K562 (cell line): ENCODE measurements around the gene KIF9. TPM values are rescaled to one million over a fixed set of nuclear protein-coding genes. Genes with fewer than 3 reads are reported as not detected.
"Not testable (repeated sequence)": the region's sequence is repeated elsewhere in the genome, so short reads cannot be mapped to it uniquely, and the experiment has no call there.

Experiments used
- ATAC-seq: fragments of 200-7000 bp; cut with Tn5 transposase; 3 replicates; pipeline ENCODE4 v1.9.1; 2020; ENCODE audit warnings: moderate library complexity
- BruUV-seq: library from RNA; stranded (reverse); fragments of 400-500 nt; replicated peaks from 2 replicates; lab custom pipeline; 2021; lab: Mats Ljungman, UMichigan
- CTCF ChIA-PET: fragments of 300-600 bp; formaldehyde crosslinking; extraction: SDS; loops from one replicate; lab custom pipeline; 2021; ENCODE audit warnings: low intra/inter-chr PET ratio; lab: Yijun Ruan, JAX
- POLR2A ChIA-PET: fragments of 300-600, 350-650 bp; sonication (Branson Sonifier 250); formaldehyde crosslinking; extraction: SDS; loops from one replicate; lab custom pipeline; 2021; ENCODE audit warnings: antibody characterized with exemption, inconsistent platforms; lab: Yijun Ruan, JAX
- DNase-seq, 4 experiments: peaks; one replicate each; pipeline versions ENCODE4 v3.0.0 to v3.0.0-alpha.2; 2011 to 2018; ENCODE audit warnings: low spot score in 3 of 4, mixed read lengths in 3 of 4; ENCODE audit errors: extremely low read depth in 1 of 4
- FAIRE-seq: peaks from 2 replicates; lab custom pipeline; 2011; peaks lifted over from hg19 to GRCh38; lab: Jason Lieb, UNC
- H2AFZ ChIP-seq: 2 replicates; pipeline ENCODE4 v1.6.0; 2011; ENCODE audit warnings: low read depth, low read length, control low read depth, inconsistent platforms
- H3K27ac ChIP-seq: fragments of 200-600 bp; 3 replicates; pipeline ENCODE4 v1.8.0; 2011; ENCODE audit warnings: low read depth, mild to moderate bottlenecking, control low read depth, inconsistent platforms, low read length, moderate library complexity, mixed read lengths; ENCODE audit errors: extremely low read depth
- H3K27me3 ChIP-seq, 2 experiments: fragments of 300-600 bp in 1 of 2; 2 replicates in 1 of 2; 3 replicates in 1 of 2; pipeline versions ENCODE4 v1.6.0 to v1.8.0; 2011; ENCODE audit warnings: inconsistent platforms in 2 of 2, low read length in 2 of 2, mild to moderate bottlenecking in 1 of 2, mixed read lengths in 1 of 2, moderate library complexity in 1 of 2; ENCODE audit not compliant: control insufficient read depth in 2 of 2, insufficient read depth in 2 of 2
- H3K36me3 ChIP-seq: fragments of 300-600 bp; 3 replicates; pipeline ENCODE4 v1.8.0; 2011; ENCODE audit warnings: mild to moderate bottlenecking, low read length, inconsistent platforms; ENCODE audit not compliant: control insufficient read depth, insufficient read depth
- H3K4me1 ChIP-seq, 2 experiments: fragments of 200-600 bp in 1 of 2; replicated peaks in 1 of 2; 2 replicates in 1 of 2; 3 replicates in 1 of 2; pipeline versions ENCODE4 v1.5.1 to v1.8.0; 2011; ENCODE audit warnings: inconsistent platforms in 2 of 2, low read length in 2 of 2, mild to moderate bottlenecking in 1 of 2, mixed read lengths in 1 of 2, moderate library complexity in 1 of 2; ENCODE audit not compliant: control insufficient read depth in 2 of 2, insufficient read depth in 2 of 2
- H3K4me2 ChIP-seq: 2 replicates; pipeline ENCODE4 v1.6.1; 2011; ENCODE audit warnings: low read length, control low read depth, inconsistent platforms, mixed read lengths; ENCODE audit not compliant: insufficient read depth
- H3K4me3 ChIP-seq: fragments of 200-600 bp; sonication (generic), shearing (Covaris generic); 2 replicates; pipeline ENCODE4 v1.5.1; 2016; ENCODE audit warnings: control low read depth, inconsistent platforms
- H3K79me2 ChIP-seq: fragments of 200-600 bp; 3 replicates; pipeline ENCODE4 v1.8.0; 2011; ENCODE audit warnings: low read length, inconsistent platforms; ENCODE audit not compliant: control insufficient read depth, insufficient read depth
- H3K9ac ChIP-seq, 2 experiments: 2 replicates each; pipeline versions ENCODE4 v1.6.0 to v1.6.1; 2011; ENCODE audit warnings: low read depth in 2 of 2, low read length in 2 of 2, control low read depth in 1 of 2, inconsistent platforms in 1 of 2, mild to moderate bottlenecking in 1 of 2, mixed read lengths in 1 of 2; ENCODE audit not compliant: insufficient read depth in 1 of 2
- H3K9me1 ChIP-seq: one replicate; pipeline ENCODE4 v1.6.0; 2011; ENCODE audit warnings: inconsistent platforms, mild to moderate bottlenecking, low read length, moderate library complexity; ENCODE audit not compliant: control insufficient read depth, insufficient read depth
- H3K9me3 ChIP-seq: replicated peaks from 2 replicates; pipeline ENCODE4 v1.5.1; 2011; ENCODE audit warnings: low read depth, low read length, inconsistent platforms; ENCODE audit not compliant: control insufficient read depth, insufficient read depth
- H4K20me1 ChIP-seq: replicated peaks from 2 replicates; pipeline ENCODE4 v1.6.1; 2011; ENCODE audit warnings: low read length, inconsistent platforms, mixed read lengths; ENCODE audit not compliant: control insufficient read depth, insufficient read depth
- ELK3 ChIP-seq: fragments of 450-650 bp; formaldehyde crosslinking; IDR thresholded peaks from 2 replicates; pipeline ENCODE4 v1.4.0; 2020; ENCODE audit warnings: mild to moderate bottlenecking
- LCOR ChIP-seq: sonication (generic); formaldehyde crosslinking; IDR thresholded peaks from 2 replicates; pipeline ENCODE4 v1.8.0; 2022; ENCODE audit warnings: mild to moderate bottlenecking, missing genetic modification reagents
- NONO ChIP-seq, 2 experiments: fragments of 200-400 bp in 1 of 2; fragments of 450-650 bp in 1 of 2; formaldehyde crosslinking in 1 of 2; IDR thresholded peaks; 2 replicates each; pipeline ENCODE4 v1.6.1; 2017; ENCODE audit warnings: low read depth in 2 of 2, mild to moderate bottlenecking in 2 of 2, moderate library complexity in 2 of 2, low read length in 1 of 2
- PTRF ChIP-seq: fragments of 450-650 bp; IDR thresholded peaks from 2 replicates; pipeline ENCODE4 v1.6.1; 2016; ENCODE audit warnings: mild to moderate bottlenecking, missing genetic modification characterization, missing compliant biosample characterization
- SAP30 ChIP-seq: fragments of 200-600 bp; sonication (generic); IDR thresholded peaks from 2 replicates; pipeline ENCODE4 v1.6.1; 2012; ENCODE audit warnings: borderline replicate concordance, low read depth, mild to moderate bottlenecking, moderate library complexity, low read length, control low read depth, inconsistent platforms; ENCODE audit not compliant: insufficient read depth, poor library complexity, severe bottlenecking
- TAL1 ChIP-seq: fragments of 450-650 bp; IDR thresholded peaks from 2 replicates; pipeline ENCODE4 v1.6.1; 2016; ENCODE audit warnings: mild to moderate bottlenecking
- WHSC1 ChIP-seq: IDR thresholded peaks from one replicate; pipeline ENCODE4 v1.6.1; 2012; ENCODE audit warnings: low read length, control low read depth, inconsistent platforms
- ZNF165 ChIP-seq: fragments of 250-450 bp; sonication (Bioruptor Pico); IDR thresholded peaks from 2 replicates; pipeline ENCODE4 v1.4.0; 2020; ENCODE audit warnings: borderline replicate concordance
- WGBS: fragments of 100-300 bp; shearing (Covaris generic); methylation state at CpG from one replicate; pipeline ENCODE4 v1.1.6; 2016; ENCODE audit warnings: low coverage, mixed read lengths; ENCODE audit not compliant: insufficient coverage; ENCODE audit errors: missing lambda C conversion rate; 5-methylcytosine and 5-hydroxymethylcytosine counted together
- in situ Hi-C: fragments of 300-500 bp; cut with MboI; formaldehyde crosslinking; loops from 4 replicates; pipeline ENCODE4 v1.15.0; 2018; ENCODE audit warnings: inconsistent platforms, mixed read lengths
- intact Hi-C: fragments of 100-400 bp; cut with micrococcal nuclease; formaldehyde crosslinking; loops from 2 replicates; pipeline ENCODE4 v1.14.2; 2022
- polyA plus RNA-seq, 8 experiments: library from polyadenylated mRNA; depleted of rRNA in 4 of 8; stranded (reverse) in 5 of 8; unstranded in 3 of 8; fragments of >200 nt; fragmentation: Nextera tagmentation in 2 of 8; fragmentation: Illumina TruSeq in 1 of 8; extraction: Ambion mirVana in 2 of 8; extraction: Trizol in 1 of 8; gene quantifications; 2 replicates each; pipeline versions ENCODE4 v1.2.1 to v1.2.3, GENCODE V29; 2011 to 2014; ENCODE audit warnings: inconsistent platforms in 1 of 8, missing spikeins in 1 of 8
- total RNA-seq, 7 experiments: library from RNA; depleted of rRNA in 6 of 7; stranded (reverse); fragments of >200 nt in 6 of 7; fragmentation: Illumina TruSeq in 2 of 7; extraction: Trizol in 2 of 7; gene quantifications; 2 replicates each; pipeline versions ENCODE4 v1.2.1 to v1.2.3, GENCODE V29; 2011 to 2021; ENCODE audit warnings: low replicate concordance in 1 of 7
- TF ChIP-seq, protein P1 (sequence below): fragments of 250-450 bp; sonication (Bioruptor Pico); IDR thresholded peaks from 2 replicates; pipeline ENCODE4 v1.8.0; 2022; ENCODE audit warnings: moderate library complexity, mild to moderate bottlenecking, inconsistent platforms

KIF9 gene
- total and polyA plus RNA-seq, 9 of the 15 experiments (the other 6 are each of a cell fraction or from before 2014, with no cell fraction given) = 16.9 to 56.9 (median 25.0) TPM

DNA sequence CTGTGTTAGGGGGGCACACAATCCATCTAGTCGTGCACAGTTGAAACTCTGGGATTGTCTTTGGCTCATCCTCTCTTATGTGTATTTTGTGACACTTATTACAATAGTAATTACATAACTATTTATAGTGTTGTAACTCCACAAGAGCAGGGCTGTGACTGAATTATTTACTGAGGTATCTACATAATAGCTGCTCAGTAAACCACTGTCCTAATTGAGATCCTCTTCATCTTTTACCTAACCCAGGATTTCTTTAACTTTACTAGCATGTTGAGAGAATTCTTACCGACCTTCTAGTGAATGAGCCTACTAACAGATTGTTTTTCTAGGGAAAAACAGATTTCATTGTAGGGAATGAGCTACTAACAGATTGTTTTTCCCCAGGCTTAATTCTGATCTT is 11.2 kb upstream of the KIF9 start:
- no peak overlapping the region for H3K27ac ChIP-seq
- H3K4me2 ChIP-seq = no peak overlapping the region
- in situ Hi-C loops = no loop called here
- H3K4me1 ChIP-seq = peaks cover 2 to 40% of the 10 kb centered on the region in 2 experiments; a peak in 3 of 5 replicates
- peaks cover 64% of the 10 kb centered on the region for H3K36me3 ChIP-seq
- FAIRE-seq (no peak), ATAC-seq (no peak), DNase-seq (no peak)
- H3K9me1 ChIP-seq = no peaks in the 10 kb centered on the region
- peaks cover 92% of the 10 kb centered on the region for H3K79me2 ChIP-seq
- H4K20me1 ChIP-seq = no peaks in the 10 kb centered on the region
- 66% methylated on average over 2 of the region's 2 CpGs for WGBS
- H2AFZ ChIP-seq = no peak overlapping the region
- ChIA-PET CTCF (no interaction called here), POLR2A (interaction anchor here (1.0 to 5.6 kb wide), 10 partner anchors 9 to 532 kb away, joined by 3 to 42 read pairs (median 6); partner anchors contain the start of genes KIF9, KLHL18 and SETD2)
- TF ChIP-seq PTRF (no peak), SAP30 (no peak), LCOR (CRISPR knock-in tag) (no peak), TAL1 (no peak), NONO (IDR thresholded peaks at IDR 0.05; ENCODE audit: low read depth in 2 of 2, low read length in 1 of 2) (no peak), ELK3 (CRISPR knock-in tag) (no peak), WHSC1 (no peak), ZNF165 (CRISPR knock-in tag) (no peak)
- TF ChIP-seq, protein P1, sequence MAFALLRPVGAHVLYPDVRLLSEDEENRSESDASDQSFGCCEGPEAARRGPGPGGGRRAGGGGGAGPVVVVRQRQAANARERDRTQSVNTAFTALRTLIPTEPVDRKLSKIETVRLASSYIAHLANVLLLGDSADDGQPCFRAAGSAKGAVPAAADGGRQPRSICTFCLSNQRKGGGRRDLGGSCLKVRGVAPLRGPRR (CRISPR knock-in tag) = no peak
- H3K4me3 ChIP-seq = no peak overlapping the region
- H3K9ac ChIP-seq = peak overlapping the region; percentile 3 to 15; a peak in 1 of 4 replicates
- H3K27me3 ChIP-seq = no peaks in the 10 kb centered on the region
- intact Hi-C loops = no loop called here
- H3K9me3 ChIP-seq = no peaks in the 10 kb centered on the region
- no TSS peak for BruUV-seq

DNA sequence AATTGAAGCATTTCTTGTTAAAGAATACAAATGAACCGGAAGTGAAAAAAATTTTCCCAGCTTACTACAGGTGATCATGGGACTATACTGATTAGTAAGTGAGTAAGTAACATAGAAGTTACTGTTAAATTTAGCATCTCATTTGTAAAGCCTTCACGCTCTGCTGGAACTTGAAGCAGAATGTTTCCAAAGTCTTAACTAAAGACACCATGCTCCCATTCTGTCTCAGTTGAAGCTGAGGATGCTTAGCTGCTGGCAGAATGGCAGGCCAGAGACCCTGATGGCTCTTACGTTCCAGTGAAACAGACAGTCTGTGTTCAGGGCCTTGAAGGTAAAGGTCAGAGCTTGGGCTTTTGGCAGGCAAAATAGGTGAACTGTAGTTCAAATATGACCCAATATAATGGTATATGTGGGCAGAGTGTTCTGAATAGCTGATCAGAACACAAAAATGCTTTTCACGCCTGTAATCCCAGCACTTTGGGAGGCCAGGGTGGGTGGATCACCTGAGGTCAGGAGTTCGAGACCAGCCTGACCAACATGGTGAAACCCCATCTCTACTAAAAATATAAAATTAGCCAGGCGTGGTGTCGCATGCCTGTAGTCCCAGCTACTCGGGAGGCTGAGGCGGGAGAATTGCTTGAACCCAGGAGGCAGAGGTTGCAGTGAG is 9.3 kb upstream of the KIF9 start:
- Histone ChIP-seq H3K79me2 (peaks cover 91% of the 10 kb centered on the region), H3K4me1 (peaks cover 0 to 21% of the 10 kb centered on the region in 2 experiments; a peak in 3 of 5 replicates), H3K36me3 (peaks cover 64% of the 10 kb centered on the region)
- POLR2A ChIA-PET = interaction anchor here (0.5 to 5.6 kb wide), 8 partner anchors 9 to 77 kb away, joined by 3 to 42 read pairs (median 4); partner anchors contain the start of genes KIF9 and KLHL18
- H2AFZ ChIP-seq, H3K4me2 ChIP-seq, H3K9me3 ChIP-seq, in situ Hi-C loops, H3K4me3 ChIP-seq, DNase-seq, ATAC-seq, CTCF ChIA-PET, H3K27me3 ChIP-seq, BruUV-seq, H3K9me1 ChIP-seq, H3K27ac ChIP-seq, H4K20me1 ChIP-seq, H3K9ac ChIP-seq, intact Hi-C loops, FAIRE-seq: not testable (repeated sequence)
- WGBS = 96% methylated on average over 9 of the region's 9 CpGs
